SK-N-SH (cell line): Measurements from ENCODE around the gene ACOT8.

ENCODE experiments used
- TAF1 ChIP-seq: IDR thresholded peaks from 2 replicates; pipeline ENCODE4 v1.6.1; 2012; ENCODE audit warnings: low read depth, mild to moderate bottlenecking, low read length, moderate library complexity, borderline replicate concordance
- USF1 ChIP-seq: IDR thresholded peaks from 2 replicates; pipeline ENCODE4 v1.4.0; 2012; ENCODE audit warnings: low read depth, borderline replicate concordance

GRCh38 chr20:45848421-45848820 is 8.8 kb downstream of the ACOT8 start:
- TF ChIP-seq USF1, result no peak
- TF ChIP-seq TAF1, result no peak
